ENCODE measurements around the gene FDX2. TPM values are rescaled to one million over a fixed set of nuclear protein-coding genes. Genes with fewer than 3 reads are reported as not detected.
A peak's percentile ranks its signal among the peaks of the same experiment; 100 is the strongest.

The FDX2 gene
- total RNA-seq: 10 to 100 TPM; 13.2 to 20.7 (median 16.7) TPM
- polyA plus RNA-seq: 27.7 TPM
- long read RNA-seq, donor 1, transcript FDX2-202 (5 exons, 1,012 nt): major isoform, 6 of 20 reads
- long read RNA-seq, donor 1, partial matches to known transcripts: 8 of 20 reads
- long read RNA-seq, donor 1, other reads (novel, unspliced or antisense): 0 of 20 reads
- long read RNA-seq, donor 2, transcript FDX2-202 (5 exons, 1,012 nt): major isoform, 5 of 20 reads
- long read RNA-seq, donor 2, transcript FDX2-203 (4 exons, 635 nt): major isoform, 5 of 20 reads
- long read RNA-seq, donor 2, partial matches to known transcripts: 9 of 20 reads
- long read RNA-seq, donor 2, other reads (novel, unspliced or antisense): 0 of 20 reads
- long read RNA-seq, donor 3, partial matches to known transcripts: 1 of 5 reads
- long read RNA-seq, donor 3, other reads (novel, unspliced or antisense): 0 of 5 reads
- long read RNA-seq, donor 4, partial matches to known transcripts: 3 of 4 reads
- long read RNA-seq, donor 4, other reads (novel, unspliced or antisense): 0 of 4 reads

DNA sequence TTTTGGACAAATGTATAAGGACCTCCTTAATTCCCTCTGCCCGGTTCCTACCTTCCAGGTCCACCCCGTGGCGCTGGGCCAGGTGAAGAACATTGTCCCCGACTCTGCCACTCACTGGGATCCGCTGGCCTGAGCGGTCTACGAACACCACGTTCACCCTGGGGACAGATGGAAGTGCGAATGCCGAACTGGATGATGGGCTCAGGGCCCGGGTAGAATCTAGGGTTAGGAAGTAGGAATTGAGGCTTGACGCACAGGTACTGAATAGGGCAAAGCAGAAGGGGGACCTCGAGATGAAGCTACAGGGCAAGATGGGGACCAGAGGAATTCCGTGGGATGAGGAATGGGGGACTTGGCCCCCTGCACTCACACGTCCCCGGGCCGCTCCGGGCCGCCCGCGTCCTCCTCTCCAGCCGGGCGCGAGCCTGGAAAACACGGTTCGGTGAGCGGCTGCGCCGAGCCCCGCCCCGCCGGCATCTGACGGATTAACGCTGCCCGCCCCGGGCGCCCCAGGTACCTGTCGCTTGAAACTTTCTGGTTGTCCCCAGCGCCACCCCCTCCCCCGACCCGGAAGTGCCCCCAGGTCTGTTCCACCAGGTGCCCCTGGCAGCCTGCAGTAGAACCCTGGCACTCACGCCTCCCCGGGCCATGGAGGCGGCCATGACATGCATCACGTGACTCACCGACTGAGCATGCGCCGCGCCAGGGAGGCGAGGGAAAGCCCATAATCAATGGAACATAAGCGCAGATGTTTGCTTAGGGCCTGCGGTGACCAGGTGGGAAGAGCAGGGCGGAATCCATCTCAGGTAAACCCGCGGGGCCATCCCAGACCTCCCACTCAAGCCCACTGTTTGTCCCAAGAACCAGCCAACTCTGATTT, at the start of gene FDX2:
Gene FDX2 (minus strand): TSS at position 681 of the 880 bp plus-strand sequence. CDS start 19 bp downstream, at position 662.
- Histone ChIP-seq H3K27me3 (ENCODE audit: control insufficient read depth, insufficient read depth) (no peaks in the 10 kb centered on the region), H3K27ac (ENCODE audit: low read length) (peak within 1 kb of the TSS; percentile 6), H3K4me3 (ENCODE audit: low read length) (peak within 1 kb of the TSS; percentile 90), H3K4me1 (ENCODE audit: control insufficient read depth, insufficient read depth, low read length) (no peaks in the 10 kb centered on the region), H3K9me3 (ENCODE audit: control insufficient read depth, low read length) (no peaks in the 10 kb centered on the region)
- intact Hi-C loops (cut with DNase I): no loop called here
- WGBS: 1% methylated on average over 55 of the region's 55 CpGs
- ATAC-seq: peak; percentile 88 to 92
- peak; percentile 89 to 97 (median 96) for DNase-seq

DNA sequence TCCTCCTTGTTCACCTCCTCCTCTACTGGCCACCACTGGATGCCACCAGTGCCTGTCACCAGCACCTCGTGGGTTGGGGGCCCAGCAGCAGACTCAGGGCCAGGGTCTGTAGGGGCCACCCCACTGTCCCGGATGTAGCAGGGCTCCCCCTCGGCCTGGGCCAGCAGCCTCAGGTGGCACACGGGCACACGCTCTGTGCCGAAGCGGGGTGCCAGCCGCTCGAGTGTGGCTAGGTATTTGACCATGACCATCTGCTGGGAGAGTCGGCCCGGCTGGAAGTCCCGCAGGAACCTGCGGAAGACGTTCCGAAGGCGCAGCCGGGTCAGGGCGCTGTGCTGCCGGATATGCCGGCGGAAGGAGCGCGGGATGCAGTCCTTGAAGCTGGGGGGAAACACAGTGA, 49.7 kb upstream of the FDX2 start:
- WGBS: 96% methylated on average over 23 of the region's 23 CpGs
- intact Hi-C loops (cut with DNase I): no loop called here

DNA sequence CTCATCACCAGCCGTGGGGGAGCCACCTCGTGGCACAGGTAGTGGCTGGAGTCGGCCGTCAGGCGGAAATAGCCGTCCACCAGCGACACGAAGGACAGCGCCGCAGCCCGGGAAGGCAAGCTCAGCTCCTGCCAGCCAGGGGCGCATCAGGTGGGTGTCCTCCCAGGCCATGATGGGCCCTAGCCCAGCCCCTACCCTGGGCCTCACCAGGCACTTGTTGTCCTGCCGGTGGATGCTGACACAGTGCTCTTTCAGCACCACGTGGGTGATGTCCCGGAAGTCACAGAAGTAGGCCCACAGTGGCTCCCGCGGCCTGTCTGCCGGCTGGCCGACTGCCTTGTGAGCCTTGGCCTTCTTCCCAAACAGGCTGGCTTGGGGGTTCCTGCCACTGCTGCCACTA, 48.8 kb upstream of the FDX2 start:
- no peaks in the 10 kb centered on the region for H3K9me3 ChIP-seq (ENCODE audit: control insufficient read depth, low read length)
- no peak overlapping the region for H3K4me3 ChIP-seq (ENCODE audit: low read length)
- no peak overlapping the region for H3K27ac ChIP-seq (ENCODE audit: low read length)
- H3K4me1 ChIP-seq (ENCODE audit: control insufficient read depth, insufficient read depth, low read length): no peaks in the 10 kb centered on the region
- DNase-seq (peak in 1 of 3 donors; percentile 59), ATAC-seq (peak in 1 of 2 donors; percentile 10)
- 75% methylated on average over 19 of the region's 19 CpGs for WGBS
- no peaks in the 10 kb centered on the region for H3K27me3 ChIP-seq (ENCODE audit: control insufficient read depth, insufficient read depth)
- intact Hi-C loops (cut with DNase I): no loop called here

More for the DNA sequence above, 49.7 kb upstream of the FDX2 start:
- Histone ChIP-seq H3K9me3 (ENCODE audit: control insufficient read depth, low read length) (no peaks in the 10 kb centered on the region), H3K4me3 (ENCODE audit: low read length) (no peak overlapping the region), H3K27ac (ENCODE audit: low read length) (no peak overlapping the region), H3K27me3 (ENCODE audit: control insufficient read depth, insufficient read depth) (no peaks in the 10 kb centered on the region), H3K4me1 (ENCODE audit: control insufficient read depth, insufficient read depth, low read length) (no peaks in the 10 kb centered on the region)
- DNase-seq (no peak), ATAC-seq (no peak)

DNA sequence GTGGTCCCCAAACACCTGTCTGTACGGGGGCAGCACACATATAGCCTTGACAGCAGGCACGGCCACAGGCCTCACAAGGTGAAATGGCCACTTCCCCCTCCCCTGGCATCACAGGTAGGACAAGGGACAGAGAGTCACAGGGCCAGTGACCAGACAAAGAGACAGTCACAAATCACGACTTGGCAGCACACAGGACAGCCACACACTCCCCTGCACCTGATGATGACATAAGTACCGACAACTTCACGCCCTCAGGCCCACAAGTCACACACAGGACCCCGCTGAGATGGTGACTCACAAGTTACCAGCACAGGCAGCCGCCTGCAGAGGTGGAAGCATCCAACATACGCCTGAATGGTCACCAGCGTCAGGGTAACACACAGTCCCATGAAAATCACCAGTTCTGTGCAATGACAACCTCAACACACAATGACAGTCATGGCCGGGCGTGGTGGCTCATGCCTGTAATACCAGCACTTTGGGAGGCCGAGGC, 48.0 kb upstream of the FDX2 start:
- no peak for DNase-seq
- 92% methylated on average over 12 of the region's 12 CpGs for WGBS
- intact Hi-C loops (cut with DNase I): no loop called here
- Histone ChIP-seq H3K27me3 (ENCODE audit: control insufficient read depth, insufficient read depth) (no peaks in the 10 kb centered on the region), H3K27ac (ENCODE audit: low read length) (no peak overlapping the region), H3K9me3 (ENCODE audit: control insufficient read depth, low read length) (no peaks in the 10 kb centered on the region), H3K4me1 (ENCODE audit: control insufficient read depth, insufficient read depth, low read length) (no peaks in the 10 kb centered on the region), H3K4me3 (ENCODE audit: low read length) (no peak overlapping the region)
- ATAC-seq: no peak

DNA sequence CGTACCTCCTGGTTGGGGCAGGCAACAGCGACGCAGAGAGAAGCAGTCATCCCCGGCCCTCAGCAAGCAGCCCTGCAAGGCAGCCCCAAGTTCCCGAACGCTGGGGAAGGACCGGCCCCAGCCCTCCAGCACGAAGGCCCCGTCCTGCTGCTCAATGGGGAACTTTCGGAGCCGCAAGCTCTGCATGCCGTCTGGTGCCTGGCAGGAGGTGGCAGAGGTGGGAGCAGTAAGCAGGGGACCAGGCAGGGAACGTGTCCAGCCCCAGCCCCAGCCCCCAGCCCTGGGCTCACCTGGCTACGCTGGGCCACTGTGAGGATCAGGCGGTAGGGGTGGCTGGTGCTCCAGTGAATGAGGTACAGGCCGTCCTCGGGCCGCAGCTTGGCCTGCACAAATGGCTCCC, 46.4 kb upstream of the FDX2 start:
- intact Hi-C loops (cut with DNase I): no loop called here
- no peaks in the 10 kb centered on the region for H3K4me1 ChIP-seq (ENCODE audit: control insufficient read depth, insufficient read depth, low read length)
- no peak overlapping the region for H3K4me3 ChIP-seq (ENCODE audit: low read length)
- DNase-seq: no peak
- no peaks in the 10 kb centered on the region for H3K9me3 ChIP-seq (ENCODE audit: control insufficient read depth, low read length)
- H3K27me3 ChIP-seq (ENCODE audit: control insufficient read depth, insufficient read depth): no peaks in the 10 kb centered on the region
- 93% methylated on average over 18 of the region's 18 CpGs for WGBS
- no peak for ATAC-seq
- H3K27ac ChIP-seq (ENCODE audit: low read length): no peak overlapping the region

DNA sequence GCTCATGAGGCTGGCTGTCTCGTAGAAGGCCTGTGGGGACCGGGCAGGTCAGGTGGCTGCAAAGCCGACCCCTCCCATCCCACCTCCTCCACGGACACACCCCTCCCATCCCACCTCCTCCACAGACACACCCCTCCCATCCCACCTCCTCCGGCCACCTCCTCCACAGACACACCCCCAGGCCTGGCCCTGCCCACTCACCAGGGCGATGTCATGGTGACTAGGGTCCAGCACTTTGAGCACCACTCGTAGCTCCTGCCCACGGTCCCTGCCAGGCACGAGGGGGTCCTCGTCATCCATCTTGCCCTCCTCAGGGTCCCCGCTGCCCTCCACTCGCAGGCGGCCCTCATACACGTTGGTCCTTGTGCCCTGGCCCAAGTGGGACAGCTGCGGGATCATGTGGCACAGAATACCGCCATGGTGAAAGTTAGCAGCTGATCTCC, 45.8 kb upstream of the FDX2 start:
- WGBS: 83% methylated on average over 16 of the region's 16 CpGs
- Histone ChIP-seq H3K4me1 (ENCODE audit: control insufficient read depth, insufficient read depth, low read length) (no peaks in the 10 kb centered on the region), H3K9me3 (ENCODE audit: control insufficient read depth, low read length) (no peaks in the 10 kb centered on the region), H3K27ac (ENCODE audit: low read length) (no peak overlapping the region), H3K4me3 (ENCODE audit: low read length) (no peak overlapping the region), H3K27me3 (ENCODE audit: control insufficient read depth, insufficient read depth) (no peaks in the 10 kb centered on the region)
- intact Hi-C loops (cut with DNase I): no loop called here
- ATAC-seq: no peak
- no peak for DNase-seq

DNA sequence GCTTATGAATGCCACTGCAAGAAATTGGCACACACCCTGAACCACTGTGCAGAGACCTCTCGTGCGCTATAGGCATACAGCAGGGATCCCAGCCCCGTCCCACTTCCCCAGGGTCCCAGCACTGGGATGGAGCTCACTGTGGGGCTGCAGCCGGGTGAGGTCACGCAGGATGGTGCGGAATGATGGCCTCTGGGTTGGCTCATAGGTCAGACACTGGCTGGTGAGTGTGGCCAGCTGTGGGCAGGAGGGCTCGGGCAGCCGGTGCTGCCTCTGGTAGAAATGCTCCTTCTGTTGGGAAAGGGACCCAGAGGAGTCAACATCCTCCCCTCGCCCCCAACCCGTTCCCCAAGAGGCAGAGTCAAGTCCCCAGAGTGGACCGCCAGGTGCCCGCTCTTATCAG, 40.6 kb upstream of the FDX2 start:
- WGBS: 96% methylated on average over 12 of the region's 12 CpGs
- no peak for ATAC-seq

DNA sequence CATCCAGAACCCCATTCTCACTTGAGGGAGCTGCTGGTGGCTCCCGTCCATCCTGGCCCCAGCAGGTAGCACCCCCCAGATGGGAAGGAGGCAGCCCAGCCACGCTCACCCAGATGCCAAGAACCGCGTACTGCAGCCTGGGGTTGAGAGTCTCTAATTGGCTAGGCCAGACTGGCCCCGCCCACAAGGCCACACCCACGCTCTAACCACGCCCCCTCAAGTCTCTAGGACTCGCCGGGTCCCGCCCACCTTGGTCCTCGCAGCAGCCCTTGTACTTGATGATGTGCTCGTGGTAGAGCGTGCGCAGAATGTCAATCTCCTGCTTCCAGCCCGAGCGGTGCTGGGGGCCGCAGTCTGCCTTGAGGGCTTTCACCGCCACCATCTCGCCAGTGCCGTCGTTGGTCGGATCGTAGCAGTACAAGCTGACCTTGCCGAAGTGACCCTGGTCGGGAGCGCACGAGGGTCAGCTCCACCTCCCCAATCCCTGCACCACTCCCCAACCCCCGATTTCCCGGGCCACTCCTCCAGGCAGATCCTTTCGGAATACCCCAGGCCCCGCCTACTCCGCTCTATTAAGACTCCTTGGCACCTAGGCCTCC, 38.1 kb upstream of the FDX2 start:
- 64% methylated on average over 32 of the region's 32 CpGs for WGBS
- Histone ChIP-seq H3K27ac (ENCODE audit: low read length) (peak overlapping the region; percentile 45), H3K9me3 (ENCODE audit: control insufficient read depth, low read length) (no peaks in the 10 kb centered on the region), H3K4me3 (ENCODE audit: low read length) (no peak overlapping the region), H3K27me3 (ENCODE audit: control insufficient read depth, insufficient read depth) (no peaks in the 10 kb centered on the region), H3K4me1 (ENCODE audit: control insufficient read depth, insufficient read depth, low read length) (no peaks in the 10 kb centered on the region)
- intact Hi-C loops (cut with DNase I): no loop called here
- DNase-seq: peak; percentile 83 to 94 (median 90)
- ATAC-seq: peak; percentile 77 to 84

More for the DNA sequence above, 40.6 kb upstream of the FDX2 start:
- H3K27ac ChIP-seq (ENCODE audit: low read length): no peak overlapping the region
- no peak overlapping the region for H3K4me3 ChIP-seq (ENCODE audit: low read length)
- no peaks in the 10 kb centered on the region for H3K4me1 ChIP-seq (ENCODE audit: control insufficient read depth, insufficient read depth, low read length)
- intact Hi-C loops (cut with DNase I): no loop called here
- no peak for DNase-seq
- H3K27me3 ChIP-seq (ENCODE audit: control insufficient read depth, insufficient read depth): no peaks in the 10 kb centered on the region
- H3K9me3 ChIP-seq (ENCODE audit: control insufficient read depth, low read length): no peaks in the 10 kb centered on the region

DNA sequence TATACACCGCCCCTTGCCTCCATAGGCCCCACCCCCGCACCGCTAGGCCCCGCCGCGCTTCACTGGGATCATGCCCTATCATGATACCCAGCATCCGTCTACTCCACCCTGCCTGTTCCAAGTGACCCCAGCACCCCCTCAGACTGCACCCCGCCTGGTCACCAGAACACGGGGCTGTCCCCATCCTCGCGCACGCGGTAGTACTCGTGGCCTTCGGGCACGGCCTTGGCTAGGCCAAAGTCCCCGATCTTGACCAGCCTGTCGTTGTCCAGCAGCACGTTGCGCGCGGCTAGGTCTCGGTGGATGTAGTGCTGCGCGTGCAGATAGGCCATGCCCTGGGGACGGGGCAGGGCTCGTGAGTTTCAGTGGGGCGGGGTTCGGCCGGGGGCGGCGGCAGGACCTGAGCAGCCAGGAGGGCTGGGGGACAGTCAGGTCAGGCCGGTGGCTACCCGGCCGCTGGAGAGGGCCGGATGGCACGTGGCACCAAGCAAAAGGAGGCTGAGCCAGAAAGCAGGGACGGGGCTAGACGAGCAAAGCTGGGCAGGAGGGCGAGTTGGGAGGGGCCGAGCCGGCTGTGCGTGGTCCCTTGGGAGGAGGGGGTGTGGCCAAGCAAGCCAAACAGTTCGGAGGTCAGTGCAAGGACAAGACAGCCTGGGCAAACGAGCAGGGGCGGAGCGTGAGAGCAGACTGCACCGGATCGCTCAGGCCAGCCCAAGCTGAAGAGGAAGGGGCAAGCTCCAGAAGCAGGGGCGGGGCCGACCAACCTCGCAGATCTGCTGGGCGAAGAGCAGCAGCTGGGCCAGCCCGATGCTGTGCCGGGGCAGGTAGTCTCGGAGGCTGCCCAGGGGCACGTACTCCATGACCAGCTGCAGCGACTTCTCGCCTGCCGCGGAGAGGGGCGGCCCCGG, 37.2 kb upstream of the FDX2 start:
- H3K9me3 ChIP-seq (ENCODE audit: control insufficient read depth, low read length): no peaks in the 10 kb centered on the region
- 47% methylated on average over 63 of the region's 63 CpGs for WGBS
- H3K4me1 ChIP-seq (ENCODE audit: control insufficient read depth, insufficient read depth, low read length): no peaks in the 10 kb centered on the region
- DNase-seq (peak; percentile 90 to 95 (median 94)), ATAC-seq (peak; percentile 92)
- no peaks in the 10 kb centered on the region for H3K27me3 ChIP-seq (ENCODE audit: control insufficient read depth, insufficient read depth)
- intact Hi-C loops (cut with DNase I): no loop called here
- no peak overlapping the region for H3K4me3 ChIP-seq (ENCODE audit: low read length)
- H3K27ac ChIP-seq (ENCODE audit: low read length): peak overlapping the region; percentile 45

DNA sequence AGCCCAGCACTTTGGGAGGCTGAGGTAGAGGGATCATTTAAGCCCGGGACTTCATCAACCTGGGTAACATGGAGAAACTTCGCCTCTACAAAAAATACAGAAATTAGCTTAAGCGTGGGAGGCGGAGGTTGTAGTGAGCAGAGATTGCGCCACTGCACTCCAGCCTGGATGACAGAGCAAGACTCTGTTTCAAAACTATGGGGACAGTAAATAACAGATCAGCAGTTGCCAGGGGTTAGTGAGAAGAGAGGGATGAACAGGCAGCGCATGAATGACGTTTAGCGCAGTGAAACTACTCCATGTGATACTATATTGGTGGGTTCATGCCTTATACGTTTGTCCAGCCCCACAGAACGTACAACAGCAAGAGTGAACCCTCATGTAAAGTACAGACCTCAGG, 30.7 kb upstream of the FDX2 start:
- Histone ChIP-seq H3K9me3 (ENCODE audit: control insufficient read depth, low read length) (no peaks in the 10 kb centered on the region), H3K27ac (ENCODE audit: low read length) (peak overlapping the region; percentile 45), H3K27me3 (ENCODE audit: control insufficient read depth, insufficient read depth) (no peaks in the 10 kb centered on the region), H3K4me1 (ENCODE audit: control insufficient read depth, insufficient read depth, low read length) (no peaks in the 10 kb centered on the region), H3K4me3 (ENCODE audit: low read length) (no peak overlapping the region)
- 62% methylated on average over 10 of the region's 10 CpGs for WGBS
- ATAC-seq: peak; percentile 70 to 73
- peak in 2 of 3 donors; percentile 47 to 70 for DNase-seq
- intact Hi-C loops (cut with DNase I): no loop called here
